Measurements from ENCODE around the gene GCLM.
"Not testable (repeated sequence)": the region's sequence is repeated elsewhere in the genome, so short reads cannot be mapped to it uniquely, and the experiment has no call there.

GCLM gene

DNA sequence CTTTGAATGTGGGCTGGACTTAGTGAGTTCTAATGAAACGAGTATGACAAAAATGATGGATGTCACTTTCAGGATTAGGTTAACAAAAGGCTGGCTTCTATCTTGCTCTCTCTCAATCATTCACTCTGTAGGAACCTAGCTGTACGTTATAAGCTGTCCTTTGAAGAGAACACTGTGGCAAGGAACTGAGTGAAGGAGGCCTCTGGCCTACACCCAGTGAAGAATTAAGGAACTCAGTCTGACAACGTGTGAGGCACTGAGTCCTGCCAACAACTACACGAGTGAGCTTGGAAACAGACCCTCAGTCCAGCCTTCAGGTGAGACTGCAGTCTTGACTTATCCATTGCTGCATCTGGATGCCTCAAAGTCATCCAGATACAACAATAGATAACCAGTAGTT lies 27.0 kb downstream of the GCLM start:
- no peak for FAIRE-seq

DNA sequence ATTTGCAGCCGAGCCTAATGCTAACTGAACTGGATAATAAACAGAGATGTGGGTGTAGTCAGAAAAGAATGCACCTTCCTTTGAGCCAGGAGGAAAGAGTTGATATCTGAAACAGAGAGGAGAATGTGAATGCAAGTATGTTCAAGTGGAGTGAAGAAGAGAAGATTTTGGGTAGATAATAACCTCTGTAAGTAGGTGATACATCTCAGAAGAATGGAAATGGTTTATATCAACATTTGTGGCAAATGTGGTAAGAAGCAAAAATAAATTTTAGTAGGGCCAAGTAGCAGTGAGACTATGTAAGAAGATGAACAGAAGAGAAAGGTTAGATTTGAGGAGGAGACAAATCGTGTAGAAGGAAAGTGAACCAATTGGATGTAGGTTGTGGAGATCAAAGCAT lies 28.5 kb downstream of the GCLM start:
- FAIRE-seq, result no peak

DNA sequence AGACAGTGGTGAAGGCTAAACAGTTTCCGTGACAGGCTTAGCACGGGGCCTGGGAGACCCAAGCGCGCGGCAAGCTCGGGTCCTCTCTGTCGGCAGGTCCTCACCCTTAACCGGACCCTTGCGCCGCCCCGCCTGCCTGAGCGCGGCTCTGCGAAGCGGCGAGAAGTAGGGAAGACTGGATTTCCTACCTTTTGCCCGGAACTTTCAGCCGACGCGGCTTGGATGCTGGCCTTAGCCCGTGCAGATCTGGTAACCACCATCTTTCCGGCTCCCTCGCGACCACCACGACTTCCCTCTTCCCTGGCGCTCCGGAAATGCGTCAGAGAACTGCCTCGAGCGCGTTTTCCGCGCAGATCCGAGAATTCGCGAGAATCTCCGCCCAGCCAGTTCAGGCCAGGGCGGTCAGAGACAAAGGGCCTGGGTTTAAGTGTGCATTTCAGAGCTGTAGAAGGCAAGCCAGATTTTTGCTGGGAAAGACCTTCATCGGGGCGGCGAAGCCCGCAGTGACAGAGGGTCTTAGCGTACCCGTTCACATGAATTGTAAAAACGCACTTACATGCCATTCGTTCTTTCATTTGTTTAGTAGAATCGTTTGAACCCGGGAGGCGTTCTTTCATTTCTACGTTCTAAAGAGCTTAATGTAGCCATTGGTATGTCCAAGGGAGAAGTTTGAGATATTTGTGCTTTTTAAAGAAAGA lies 30.2 kb downstream of the GCLM start, which contains the start of gene DNTTIP2:
Gene DNTTIP2, minus strand, starts transcription at position 318 of the 698 bp plus-strand sequence. Its CDS starts 58 bp downstream, at position 260.
- FAIRE-seq, result no peak

DNA sequence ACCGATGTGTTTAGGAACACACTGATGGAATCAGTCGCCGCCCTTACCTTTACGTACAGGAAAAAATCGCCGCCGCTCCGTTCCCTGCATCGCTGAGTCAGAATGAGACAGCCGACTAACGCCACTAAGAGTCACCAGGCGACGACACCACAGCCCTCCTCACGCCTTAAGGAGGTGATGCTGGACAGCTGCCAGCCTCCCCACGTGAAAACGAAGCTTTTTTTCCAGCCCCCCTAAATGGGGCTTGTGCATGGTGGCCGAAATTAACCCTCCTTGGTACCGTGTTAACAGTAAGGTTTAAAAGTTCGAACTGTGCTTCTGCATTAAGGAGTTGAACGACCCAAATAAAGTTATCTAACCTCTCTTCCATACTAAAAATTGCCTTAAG lies 30.7 kb downstream of the GCLM start:
- no peak for FAIRE-seq

DNA sequence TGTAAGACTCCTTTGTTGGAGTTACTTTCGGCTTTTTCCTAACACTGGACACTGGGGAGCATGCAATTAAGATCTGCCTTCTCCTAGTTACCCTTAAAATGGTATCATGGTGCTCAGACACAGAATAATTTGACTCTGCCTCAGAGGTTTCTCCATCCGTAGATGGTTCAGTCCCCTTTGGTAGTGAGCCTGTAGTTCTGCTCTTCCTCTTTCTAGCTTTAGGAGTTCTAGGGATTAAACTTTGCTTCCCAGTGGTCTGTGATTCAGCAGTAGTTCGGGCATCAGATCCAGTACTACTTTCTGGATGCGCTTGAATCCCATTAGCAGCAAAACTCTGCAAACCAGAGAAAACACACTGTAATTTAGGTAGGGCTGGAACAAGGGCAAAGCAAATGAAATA lies 31.7 kb downstream of the GCLM start:
- FAIRE-seq, result no peak

DNA sequence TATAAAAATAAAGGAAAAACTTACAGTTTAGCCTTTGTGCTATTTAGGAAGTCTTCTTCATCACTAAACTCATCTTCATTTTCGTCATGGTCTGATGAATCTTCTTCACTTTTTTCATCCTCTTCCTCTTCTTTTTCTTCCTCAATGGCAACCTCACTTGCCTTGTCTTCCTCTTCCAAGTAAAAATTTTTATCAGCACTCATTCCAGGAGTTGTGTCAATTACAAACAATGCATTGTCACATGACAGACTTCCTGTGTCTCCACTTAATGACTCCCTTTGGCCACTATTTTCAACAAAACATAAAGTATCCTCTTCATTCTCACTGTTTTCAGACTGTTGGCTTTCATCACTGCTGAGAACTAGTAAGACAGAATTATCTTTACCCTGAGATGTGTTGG lies 33.0 kb downstream of the GCLM start:
- no peak for FAIRE-seq

DNA sequence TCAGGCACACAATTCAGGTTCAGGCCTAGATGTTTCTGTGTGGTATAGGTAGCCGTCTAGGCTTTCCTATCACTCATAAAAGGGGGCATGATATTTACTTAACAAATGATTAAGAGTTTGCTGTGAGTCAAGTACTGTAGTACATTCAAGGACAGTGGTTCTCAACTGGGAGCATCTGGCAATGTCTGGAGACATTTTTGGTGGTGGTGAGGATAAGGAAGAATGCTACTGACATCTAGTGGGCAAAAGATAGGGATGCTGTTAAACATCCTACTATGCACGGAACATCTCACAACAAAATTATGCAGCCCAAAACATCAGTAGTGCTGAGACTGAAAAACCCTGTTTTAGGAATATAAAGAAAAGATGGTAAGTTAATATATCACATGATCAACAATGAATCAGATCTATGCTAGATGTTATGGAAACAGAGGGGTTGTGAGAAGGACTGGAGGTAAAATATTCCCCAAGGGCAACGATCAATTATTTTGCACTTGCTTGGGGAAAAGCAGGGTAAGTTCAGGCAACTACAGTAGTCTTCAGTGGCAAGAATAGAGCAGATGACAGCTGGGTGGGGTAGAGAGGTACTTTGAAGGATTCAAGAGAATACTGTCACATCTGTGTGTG lies 35.1 kb downstream of the GCLM start:
- no peak for FAIRE-seq

DNA sequence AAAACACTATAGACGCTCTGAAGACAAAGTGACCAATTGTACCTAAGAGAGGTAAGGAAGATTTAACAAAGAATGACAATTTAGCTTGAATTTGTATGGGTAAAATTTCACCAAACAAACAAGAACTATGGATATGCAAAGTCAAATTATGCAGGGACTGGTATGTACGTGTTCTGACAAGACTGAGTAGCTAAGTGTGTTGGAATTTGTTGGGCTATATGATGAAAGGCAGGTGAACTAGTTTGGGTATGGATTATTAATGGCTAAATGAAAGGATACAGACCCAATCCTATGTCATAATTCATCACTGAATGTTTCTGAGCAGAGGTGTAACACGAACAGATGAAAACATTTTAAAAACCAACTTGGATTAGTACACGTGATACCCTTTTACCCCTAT lies 37.9 kb downstream of the GCLM start:
- no peak for FAIRE-seq

DNA sequence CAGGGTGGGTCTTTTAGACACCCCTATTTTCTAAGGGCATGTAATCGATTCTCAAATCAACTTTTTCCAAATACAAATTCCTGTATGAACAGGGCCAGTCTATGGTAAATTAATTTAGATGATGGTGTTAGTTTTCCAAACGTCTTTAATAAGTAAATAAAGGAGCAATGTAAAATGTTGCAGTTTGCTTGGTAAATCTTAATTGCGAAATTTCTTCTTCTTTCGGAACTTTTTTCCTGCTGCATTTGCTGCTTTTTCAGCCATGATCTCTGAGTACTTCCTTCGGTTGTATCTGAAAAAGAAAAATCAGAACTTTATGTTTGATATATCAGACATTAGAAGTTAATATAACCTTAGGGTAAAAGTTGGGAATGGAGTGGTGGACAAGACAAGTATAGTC lies 39.6 kb downstream of the GCLM start:
- FAIRE-seq, result no peak

DNA sequence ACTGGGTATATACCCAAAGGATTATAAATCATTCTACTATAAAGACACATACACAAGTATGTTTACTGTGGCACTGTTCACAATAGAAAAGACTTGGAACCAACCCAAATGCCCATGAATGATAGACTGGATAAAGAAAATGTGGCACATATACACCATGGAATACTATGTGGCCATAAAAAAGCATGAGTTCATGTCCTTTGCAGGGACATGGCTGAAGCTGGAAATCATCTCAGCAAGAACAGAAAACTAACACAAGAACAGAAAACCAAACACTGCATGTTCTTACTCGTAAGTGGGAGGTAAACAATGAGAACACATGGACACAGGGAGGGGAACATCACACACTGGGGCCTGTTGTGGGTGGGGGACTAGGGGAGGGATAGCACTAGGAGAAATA lies 40.7 kb downstream of the GCLM start:
- FAIRE-seq, result not testable (repeated sequence)

DNA sequence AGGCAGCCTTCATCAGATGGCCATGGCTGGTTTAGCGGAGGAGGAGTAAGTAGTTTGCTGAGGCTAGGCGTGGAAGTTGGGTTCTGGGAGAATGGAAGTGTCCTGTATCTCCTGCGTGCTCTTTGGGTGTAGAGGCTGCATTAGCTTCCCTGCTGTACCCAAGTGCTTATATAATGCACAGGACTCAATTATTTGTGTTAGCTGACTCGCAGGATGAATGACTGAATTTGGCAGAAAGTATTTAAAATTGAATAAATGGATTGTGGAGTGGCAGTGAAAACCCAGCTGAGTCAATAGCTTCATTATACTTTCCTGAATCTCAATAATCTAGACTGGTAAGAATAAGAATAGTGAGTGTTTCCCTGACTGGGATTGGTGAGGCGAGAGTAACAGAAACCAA lies 44.0 kb downstream of the GCLM start:
- FAIRE-seq, result no peak

DNA sequence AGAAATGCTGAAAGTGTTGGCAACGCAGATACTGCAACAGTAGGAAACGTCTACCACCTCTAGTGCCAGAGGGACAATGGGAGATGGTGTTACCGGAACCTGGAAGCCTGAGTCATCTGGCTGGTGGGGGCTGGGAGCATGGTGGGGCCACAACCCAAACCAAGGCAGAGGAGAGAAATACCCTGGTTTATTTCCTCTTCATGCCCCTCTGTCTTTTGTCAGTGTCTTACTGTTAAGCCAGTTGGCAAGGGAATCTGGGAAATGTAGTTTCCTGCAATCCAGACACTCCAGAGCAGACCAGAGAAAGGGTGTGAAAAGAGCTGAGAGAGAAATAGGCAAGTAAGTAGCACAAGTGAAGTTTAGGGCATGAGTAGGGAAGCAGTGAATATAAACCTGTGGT lies 45.1 kb downstream of the GCLM start:
- no peak for FAIRE-seq

DNA sequence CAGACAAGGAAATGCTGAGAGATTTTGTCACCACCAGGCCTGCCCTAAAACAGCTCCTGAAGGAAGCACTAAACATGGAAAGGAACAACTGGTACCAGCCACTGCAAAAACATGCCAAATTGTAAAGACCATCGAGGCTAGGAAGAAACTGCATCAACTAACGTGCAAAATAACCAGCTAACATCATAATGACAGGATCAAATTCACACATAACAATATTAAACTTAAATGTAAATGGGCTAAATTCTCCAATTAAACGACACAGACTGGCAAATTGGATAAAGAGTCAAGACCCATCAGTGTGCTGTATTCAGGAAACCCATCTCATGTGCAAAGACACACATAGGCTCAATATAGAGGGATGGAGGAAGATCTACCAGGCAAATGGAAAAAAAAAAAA lies 51.6 kb downstream of the GCLM start:
- FAIRE-seq, result not testable (repeated sequence)

DNA sequence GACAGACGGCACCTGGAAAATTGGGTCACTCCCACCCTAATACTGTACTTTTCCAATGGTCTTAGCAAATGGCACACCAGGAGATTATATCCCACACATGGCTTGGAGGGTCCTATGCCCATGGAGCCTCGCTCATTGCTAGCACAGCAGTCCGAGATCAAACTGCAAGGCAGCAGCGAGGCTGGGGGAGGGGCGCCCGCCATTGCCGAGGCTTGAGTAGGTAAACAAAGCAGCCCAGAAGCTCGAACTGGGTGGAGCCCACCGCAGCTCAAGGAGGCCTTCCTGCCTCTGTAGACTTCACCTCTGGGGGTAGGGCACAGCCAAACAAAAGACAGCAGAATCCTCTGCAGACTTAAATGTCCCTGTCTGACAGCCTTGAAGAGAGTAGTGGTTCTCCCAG lies 53.2 kb downstream of the GCLM start:
- FAIRE-seq, result not testable (repeated sequence)

DNA sequence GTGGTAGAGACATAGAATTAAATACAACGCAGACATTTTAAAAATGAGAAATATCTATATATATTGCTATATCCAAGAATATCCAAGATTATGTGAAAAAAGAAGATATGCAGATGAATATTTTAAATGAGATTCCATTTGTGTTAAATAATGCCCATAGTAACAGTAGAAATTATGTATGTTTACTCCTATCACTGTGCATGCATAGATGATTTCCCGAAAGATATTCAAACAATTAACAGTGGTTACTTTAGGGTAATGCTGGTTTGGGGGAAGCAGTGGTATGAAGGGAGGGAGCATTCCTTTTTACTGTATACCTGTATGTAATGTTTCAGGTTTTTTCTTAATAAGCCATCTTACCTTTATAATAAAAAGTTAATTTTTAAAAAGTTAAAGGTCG lies 55.3 kb downstream of the GCLM start:
- FAIRE-seq, result no peak

DNA sequence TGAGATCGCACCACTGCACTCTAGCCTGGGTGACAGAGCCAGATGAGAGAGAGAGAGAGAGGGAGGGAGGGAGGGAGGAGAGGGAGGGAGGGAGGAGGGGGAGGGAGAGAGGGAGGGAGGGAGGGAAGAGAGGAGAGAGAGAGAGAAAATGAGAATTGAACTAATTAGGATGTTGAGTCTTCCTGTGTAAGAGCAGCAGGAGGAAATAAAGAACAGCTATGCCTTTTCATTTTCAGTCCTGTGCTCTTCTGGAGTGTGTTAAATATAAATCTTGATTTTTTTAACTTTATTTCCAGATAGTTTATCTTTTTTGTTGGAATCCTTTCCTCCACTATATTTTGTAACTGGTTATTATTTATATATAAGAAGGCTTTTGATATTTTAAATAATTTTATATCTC lies 57.4 kb downstream of the GCLM start:
- FAIRE-seq, result no peak

DNA sequence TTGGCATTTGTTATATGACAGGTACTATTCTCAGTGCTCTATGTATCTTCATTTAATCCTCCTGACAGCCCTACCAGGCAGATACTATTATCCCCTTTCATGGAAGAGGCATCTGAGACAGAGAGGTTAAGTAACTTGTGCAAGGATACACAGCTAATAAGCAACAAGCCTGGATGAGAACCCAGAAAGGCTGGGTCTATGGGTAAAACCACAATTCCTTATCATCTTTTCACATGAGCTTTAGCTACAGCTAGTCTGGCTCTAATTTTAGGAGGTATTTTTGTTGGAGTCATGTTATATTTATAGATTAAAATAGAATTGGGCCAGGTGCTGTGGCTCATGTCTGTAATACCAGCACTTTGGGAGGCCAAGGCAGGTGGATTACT lies 57.9 kb downstream of the GCLM start:
- no peak for FAIRE-seq

DNA sequence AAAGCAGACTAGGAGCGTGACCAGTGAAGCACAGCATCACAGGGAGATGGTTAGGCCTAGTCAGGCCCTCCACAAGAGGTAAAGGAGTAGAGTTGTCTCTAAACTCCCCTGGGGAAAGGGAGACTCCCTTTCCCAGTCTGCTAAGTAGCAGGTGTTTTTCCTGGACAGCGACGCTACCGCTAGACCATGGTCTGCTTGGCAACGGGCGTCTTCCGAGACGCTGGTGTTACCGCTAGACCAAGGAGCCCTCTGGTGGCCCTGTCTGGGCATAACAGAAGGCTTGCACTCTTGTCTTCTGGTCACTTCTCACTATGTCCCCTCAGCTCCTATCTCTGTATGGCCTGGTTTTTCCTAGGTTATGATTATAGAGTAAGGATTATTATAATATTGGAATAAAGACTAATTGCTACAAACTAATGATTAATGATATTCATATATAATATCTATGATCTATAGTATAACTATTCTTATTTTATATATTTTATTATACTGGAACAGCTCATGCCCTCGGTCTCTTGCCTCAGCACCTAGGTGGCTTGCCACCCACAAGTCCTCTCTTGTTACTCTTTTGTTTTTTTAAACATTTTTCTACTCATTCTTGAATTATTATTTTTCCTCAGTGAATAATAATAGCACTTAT lies 58.4 kb downstream of the GCLM start:
- FAIRE-seq, result not testable (repeated sequence)

DNA sequence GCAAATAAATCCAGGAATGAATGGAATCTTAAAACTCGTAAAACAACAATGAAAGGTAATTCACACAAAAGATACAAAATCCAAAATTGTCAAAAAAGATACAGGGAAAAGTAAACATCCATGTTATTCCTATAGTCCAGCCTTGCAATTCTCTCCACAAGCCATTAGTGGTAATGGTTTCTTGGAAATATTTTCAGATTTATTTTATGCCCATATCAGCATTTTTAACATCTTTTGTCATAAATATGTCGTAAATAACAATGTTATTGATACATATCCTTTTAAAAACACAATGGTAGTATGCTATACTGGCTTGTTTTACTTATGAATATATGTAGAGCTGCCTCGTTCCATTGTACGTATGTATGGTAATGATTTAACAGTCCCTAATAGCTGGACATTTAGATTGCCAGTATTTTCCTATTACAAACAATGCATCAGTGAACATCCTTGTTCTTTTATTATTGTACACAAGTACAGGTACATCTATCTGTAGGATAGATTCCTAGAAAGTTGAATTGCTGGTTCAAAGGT lies 60.8 kb downstream of the GCLM start:
- no peak for FAIRE-seq

DNA sequence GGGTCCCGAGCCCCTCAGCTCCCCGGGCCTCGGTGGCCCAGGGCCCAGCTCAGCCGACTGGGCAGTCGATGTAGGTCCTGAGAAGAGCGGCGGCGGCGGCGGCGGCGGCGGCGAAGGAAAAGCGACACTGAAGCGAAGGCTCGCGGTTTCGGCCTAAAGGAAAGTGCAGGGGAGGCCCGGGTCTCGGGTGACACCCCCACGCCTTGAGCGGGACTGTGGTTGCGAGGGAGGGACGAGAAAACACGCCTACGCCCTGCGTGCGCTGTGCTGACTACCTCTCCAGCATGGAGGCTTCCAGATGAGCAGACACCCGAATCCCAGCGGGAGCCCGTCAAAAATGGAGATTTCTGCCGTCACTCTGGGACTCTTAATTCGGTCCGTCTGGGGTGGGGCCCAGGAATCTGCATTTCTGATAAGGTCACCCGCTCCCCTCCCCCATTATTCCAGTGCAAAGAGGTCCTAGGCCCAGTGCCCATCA lies 61.4 kb downstream of the GCLM start:
- FAIRE-seq, result no peak

DNA sequence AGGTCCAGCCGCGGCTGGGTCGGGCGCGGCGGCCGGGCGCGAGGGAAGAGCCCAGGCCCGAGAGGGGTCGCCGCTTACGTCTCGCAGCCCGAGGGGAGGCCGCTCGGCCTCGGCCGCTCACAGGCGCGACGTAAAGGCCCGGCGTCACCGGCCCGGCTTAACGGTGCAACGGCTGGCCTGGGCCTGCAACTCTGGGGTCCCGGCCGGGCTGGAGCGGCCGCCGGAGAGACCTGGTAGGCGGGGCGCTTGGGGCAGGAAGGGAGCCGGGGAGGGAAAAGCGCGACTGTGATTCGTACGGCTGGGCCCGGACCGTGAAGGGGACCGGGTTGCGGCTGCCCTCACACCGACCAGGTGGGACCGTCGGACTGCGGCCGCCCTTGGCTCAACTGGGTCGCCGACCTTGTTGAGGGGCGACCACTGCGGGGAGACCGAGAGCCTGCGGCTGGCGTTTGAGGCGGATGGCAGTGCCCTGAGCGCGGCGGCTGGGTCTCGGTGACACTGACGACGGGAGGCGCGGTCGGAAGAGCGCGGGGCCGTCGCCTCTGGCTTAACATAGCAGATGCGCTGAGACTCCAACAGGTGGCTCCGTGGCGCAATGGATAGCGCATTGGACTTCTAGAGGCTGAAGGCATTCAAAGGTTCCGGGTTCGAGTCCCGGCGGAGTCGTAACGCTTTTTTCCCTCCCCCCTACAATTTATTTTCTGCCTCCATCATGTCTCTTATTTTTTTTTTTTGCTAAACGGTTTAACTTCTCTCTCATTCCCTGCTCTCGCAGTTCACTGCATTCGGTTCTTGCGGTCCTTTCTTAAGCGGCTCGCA lies 62.0 kb downstream of the GCLM start:
- FAIRE-seq, result no peak

DNA sequence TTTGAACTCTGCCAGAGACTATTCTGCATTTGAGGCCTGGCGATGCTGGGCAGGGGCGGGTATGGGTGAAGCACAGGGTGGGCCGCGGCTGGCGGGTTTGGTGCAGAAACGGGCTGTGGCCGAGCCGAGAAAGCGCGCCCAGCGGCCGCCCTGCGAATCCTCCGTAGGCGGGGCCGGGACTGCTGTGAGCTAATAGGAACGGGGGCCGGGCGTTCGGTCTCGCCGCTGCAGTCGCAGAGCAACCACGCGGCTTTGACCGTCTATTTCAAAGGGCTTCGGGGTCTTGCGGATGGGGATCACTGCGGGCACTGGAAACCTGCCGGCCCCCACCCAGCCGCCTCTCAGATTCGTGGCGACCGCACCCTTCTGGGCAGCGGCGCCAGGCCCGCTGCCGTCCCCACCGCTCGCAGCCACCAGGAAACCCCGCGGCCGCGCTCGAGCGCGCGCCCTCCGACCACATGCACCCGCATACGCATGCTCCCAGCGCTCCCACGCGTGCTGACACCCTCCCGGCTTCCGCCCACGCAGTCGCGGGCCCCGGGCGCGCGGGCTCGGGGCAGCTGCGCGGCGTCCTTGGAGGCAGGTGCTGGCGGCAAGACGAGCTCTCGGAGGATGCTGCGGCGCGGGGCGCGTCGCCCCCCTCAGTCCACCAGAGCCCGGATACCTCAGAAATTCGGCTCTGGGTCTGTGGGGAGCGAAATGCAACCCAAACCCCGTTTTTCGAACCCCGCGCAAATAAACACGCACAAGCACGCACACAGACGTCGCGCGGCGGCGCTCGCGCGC lies 62.8 kb downstream of the GCLM start:
- FAIRE-seq, result no peak

Measured in colon (tissue), 2 donors.